ENCODE measurements around the gene SPACA4.
"Not testable (repeated sequence)": the region's sequence is repeated elsewhere in the genome, so short reads cannot be mapped to it uniquely, and the experiment has no call there.

The SPACA4 gene

GRCh38 chr19:48568345-48568886 is 38.1 kb upstream of the SPACA4 start:
- ChIA-PET POLR2A (interaction anchor here (0.7 kb wide), 1 partner anchor 126 kb away, joined by 6 read pairs; no protein-coding TSS in a partner anchor), CTCF (interaction anchor here (1.1 to 1.4 kb wide), 2 partner anchors 16 to 20 kb away, joined by 4 read pairs; no protein-coding TSS in a partner anchor)
- DNase-seq (ENCODE audit: extremely low spot score): no peak
- no peak for TF ChIP-seq CTCF (IDR thresholded peaks at IDR 0.05; ENCODE audit: control extremely low read depth, extremely low read depth, low read depth, missing control alignments)

GRCh38 chr19:48569814-48570213 is 36.7 kb upstream of the SPACA4 start:
- no peak for TF ChIP-seq CTCF (IDR thresholded peaks at IDR 0.05; ENCODE audit: control extremely low read depth, extremely low read depth, low read depth, missing control alignments)
- DNase-seq (ENCODE audit: extremely low spot score): no peak
- CTCF ChIA-PET: interaction anchor here (1.3 kb wide), 1 partner anchor 256 kb away, joined by 4 read pairs; no protein-coding TSS in a partner anchor

GRCh38 chr19:48571378-48572162 is 35.0 kb upstream of the SPACA4 start:
- no peak for TF ChIP-seq CTCF (IDR thresholded peaks at IDR 0.05; ENCODE audit: control extremely low read depth, extremely low read depth, low read depth, missing control alignments)
- POLR2A ChIA-PET: no interaction called here
- DNase-seq (ENCODE audit: extremely low spot score): no peak
- CTCF ChIA-PET: interaction anchor here (1.3 to 4.8 kb wide), 4 partner anchors 12 to 257 kb away, joined by 4 to 24 read pairs (median 10); no protein-coding TSS in a partner anchor

More at GRCh38 chr19:48569814-48570213, 36.7 kb upstream of the SPACA4 start:
- POLR2A ChIA-PET: no interaction called here

GRCh38 chr19:48573163-48573505 is 33.4 kb upstream of the SPACA4 start:
- ChIA-PET POLR2A (interaction anchor here (0.6 kb wide), 1 partner anchor 190 kb away, joined by 3 read pairs; no protein-coding TSS in a partner anchor), CTCF (interaction anchor here (2.5 to 4.8 kb wide), 3 partner anchors 11 to 83 kb away, joined by 10 to 24 read pairs (median 10); no protein-coding TSS in a partner anchor)
- TF ChIP-seq CTCF (IDR thresholded peaks at IDR 0.05; ENCODE audit: control extremely low read depth, extremely low read depth, low read depth, missing control alignments): no peak
- no peak for DNase-seq (ENCODE audit: extremely low spot score)

GRCh38 chr19:48575931-48576622 is 30.5 kb upstream of the SPACA4 start:
- no peak for TF ChIP-seq CTCF (IDR thresholded peaks at IDR 0.05; ENCODE audit: control extremely low read depth, extremely low read depth, low read depth, missing control alignments)
- no peak for DNase-seq (ENCODE audit: extremely low spot score)
- CTCF ChIA-PET: no interaction called here
- POLR2A ChIA-PET: interaction anchor here (0.6 kb wide), 1 partner anchor 1275 kb away, joined by 4 read pairs; the partner anchor contains the start of gene PTOV1

- DNase-seq (ENCODE audit: extremely low spot score); POLR2A ChIA-PET: not testable (repeated sequence)
- CTCF ChIA-PET: interaction anchor here (1.3 to 1.5 kb wide), 2 partner anchors 21 to 72 kb away, joined by 3 read pairs; no protein-coding TSS in a partner anchor
Measured at GRCh38 chr19:48577908-48578307, 28.6 kb upstream of the SPACA4 start.
